GM18873 (cell line): ENCODE data around the gene MMP27.
"Not testable (repeated sequence)": the region's sequence is repeated elsewhere in the genome, so short reads cannot be mapped to it uniquely, and the experiment has no call there.

Experiments used
- ATAC-seq: cut with Tn5 transposase; IDR thresholded peaks from one replicate; pipeline ENCODE4 v1.9.1; 2021; ENCODE audit warnings: mild to moderate bottlenecking, moderate library complexity, moderate number of reproducible peaks; ENCODE audit not compliant: unreplicated experiment, low FRiP score

Gene MMP27

GRCh38 chr11:102705626-102706025, at the start of gene MMP27:
Gene MMP27, minus strand, starts transcription at chr11:102705769. Its CDS starts 55 bp downstream, at chr11:102705714.
- ATAC-seq: no peak

GRCh38 chr11:102753267-102753666, 47.7 kb upstream of the MMP27 start:
- no peak for ATAC-seq

DNA sequence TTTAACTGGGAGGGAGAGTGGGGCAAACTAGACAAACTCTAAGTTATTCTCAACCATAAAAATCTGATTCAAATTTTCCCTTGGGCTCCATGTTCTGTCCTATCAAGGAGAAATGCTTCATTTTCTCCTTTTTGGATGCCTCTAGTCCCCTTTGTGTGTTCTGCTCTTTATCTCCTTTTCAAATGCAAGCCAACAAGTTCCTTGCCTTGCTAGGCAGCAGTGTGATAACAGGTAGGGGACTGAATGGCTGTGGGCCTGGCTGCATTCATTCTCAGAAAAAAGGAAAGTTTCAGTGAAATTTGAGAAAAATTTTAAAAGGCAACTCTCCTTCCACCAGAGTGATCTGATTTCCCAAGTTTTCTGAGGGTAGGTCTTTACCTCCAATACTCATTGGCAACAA, 46.1 kb upstream of the MMP27 start:
- ATAC-seq: no peak

DNA sequence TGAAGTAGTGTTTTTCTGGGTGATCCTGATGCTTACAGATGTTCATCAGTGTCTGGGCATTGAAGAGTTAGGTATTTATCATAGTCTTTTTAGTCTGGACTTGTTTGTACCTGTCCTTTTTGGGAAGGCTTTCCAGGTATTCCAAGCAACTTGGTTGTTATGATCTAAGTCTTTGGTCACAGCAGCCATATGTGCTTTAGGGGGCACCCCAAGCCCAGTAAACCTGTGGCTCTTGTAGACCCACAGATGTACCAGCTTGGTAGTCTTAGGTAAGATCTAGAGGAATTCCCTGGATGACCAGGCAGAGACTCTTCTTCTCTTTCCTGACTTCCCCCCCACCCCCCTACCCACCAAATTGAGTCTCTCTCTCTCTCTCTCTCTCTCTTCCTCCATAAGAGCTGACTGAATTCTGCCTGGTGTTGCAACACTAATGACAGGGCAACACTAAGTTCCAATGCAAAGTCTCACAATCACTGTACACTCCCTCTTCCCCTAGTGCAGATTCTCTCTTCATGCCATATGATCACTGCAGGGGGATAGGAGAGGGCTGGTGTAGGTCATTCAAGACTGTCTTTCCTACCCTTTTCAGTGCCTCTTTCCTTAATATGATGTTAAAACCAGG, 43.6 kb upstream of the MMP27 start:
- ATAC-seq: no peak

GRCh38 chr11:102746746-102747578, 41.4 kb upstream of the MMP27 start:
- ATAC-seq: not testable (repeated sequence)

DNA sequence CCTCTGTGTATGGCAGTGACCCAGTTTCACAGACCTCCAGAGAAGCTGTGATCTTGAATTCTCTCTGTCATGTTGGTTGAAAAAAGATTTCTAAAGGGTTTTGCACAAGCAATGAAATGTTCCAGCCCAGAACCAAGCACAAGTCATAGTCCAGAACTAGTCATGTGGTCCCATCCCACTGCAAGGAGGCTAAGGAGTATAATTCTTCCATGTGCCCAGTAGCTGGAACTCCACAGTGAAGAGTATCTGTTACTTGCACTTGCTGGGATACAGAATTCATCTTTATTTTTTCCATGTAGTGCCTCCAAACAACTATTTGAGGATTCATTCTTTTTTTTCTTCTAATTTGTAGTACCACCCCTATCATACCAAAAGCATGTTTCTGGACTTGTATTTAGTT, 29.1 kb upstream of the MMP27 start:
- ATAC-seq: no peak

DNA sequence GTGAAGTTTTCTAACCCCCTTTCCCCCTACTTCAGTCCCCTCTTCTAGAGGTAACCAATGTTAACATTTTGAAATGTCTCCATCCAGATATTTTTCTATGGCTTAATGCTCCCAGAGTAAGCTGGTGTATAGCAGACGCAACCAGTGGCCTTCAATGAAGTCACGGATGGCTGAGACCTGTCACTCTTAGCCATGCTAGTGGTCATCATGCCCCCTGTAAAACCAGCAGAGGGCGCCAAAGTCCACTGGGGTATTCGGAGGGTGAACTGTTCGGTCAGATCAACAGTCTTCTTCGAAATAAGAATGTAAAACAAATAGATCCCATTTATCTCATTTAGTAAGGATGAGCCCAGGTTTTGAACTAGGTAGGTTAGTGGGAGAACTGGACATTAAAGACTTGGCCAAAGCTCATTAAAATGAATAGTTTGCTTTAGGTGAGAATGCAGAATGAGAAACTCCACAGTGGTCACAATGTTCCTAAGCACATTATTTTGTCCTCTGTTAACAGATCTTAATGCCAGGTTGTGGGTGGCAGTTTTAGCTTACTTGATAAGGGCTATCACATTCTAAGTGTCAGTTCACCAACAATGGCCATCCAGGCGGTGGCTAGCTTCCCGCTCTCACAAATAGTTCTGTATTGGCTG, 27.8 kb upstream of the MMP27 start:
- peak; percentile 71 for ATAC-seq

DNA sequence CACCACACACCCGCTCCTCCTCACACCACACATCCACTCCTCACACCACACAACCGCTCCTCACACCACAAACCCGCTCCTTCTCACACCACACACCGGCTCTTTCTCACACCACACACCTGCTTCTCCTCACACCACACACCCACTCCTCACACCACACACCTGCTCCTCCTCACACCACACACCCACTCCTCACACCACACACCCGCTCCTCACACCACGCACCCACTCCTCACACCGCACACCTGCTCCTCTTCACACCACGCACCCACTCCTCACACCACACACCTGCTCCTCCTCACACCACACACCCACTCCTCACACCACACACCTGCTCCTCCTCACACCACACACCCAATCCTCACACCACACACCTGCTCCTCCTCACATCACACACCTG, 25.4 kb upstream of the MMP27 start:
- ATAC-seq: not testable (repeated sequence)

DNA sequence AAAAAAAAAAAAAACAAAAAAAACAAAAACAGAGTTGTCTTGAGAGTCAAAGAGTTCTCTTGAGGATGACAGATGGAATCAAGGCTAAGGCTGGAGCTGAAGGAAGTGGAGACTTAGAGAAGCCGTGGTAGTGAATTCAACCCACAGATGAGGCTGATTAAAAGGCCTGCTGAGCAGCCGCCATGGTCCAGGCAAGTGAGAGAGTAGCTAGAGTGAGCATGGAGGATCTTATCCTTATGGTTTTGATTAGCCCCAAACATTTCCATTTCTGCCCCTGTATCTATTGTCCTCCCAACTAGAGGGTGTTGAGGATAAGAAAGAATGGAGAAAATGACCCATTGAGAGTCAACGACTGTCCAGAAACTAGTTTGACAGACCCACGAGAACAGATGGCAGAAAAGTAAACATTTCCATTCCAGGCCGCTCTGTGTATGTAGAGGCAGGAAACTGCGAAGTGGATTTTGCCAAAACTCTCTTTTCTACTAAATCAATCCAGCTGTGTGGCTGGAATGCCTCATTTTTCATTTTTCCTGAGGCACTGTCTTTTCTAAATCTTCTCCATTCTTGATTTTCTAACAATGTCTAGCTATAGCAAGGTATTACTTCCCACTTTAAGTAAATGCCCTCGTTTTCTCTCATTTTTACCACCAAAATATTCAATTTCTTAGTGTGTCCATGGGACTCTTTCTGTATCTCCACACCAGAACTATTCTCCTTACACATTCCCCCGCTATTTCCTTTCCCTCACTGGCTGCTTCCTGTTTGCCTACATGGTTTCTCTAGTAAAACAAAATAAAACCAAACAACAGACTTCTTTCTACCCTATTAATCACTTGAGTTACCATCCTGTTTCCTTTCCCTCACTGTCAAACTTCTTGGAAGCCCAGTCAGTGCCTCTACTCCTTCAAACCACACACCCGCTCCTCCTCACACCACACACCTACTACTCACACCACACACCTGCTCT, 24.6 kb upstream of the MMP27 start:
- ATAC-seq: no peak

GRCh38 chr11:102727890-102728289, 22.3 kb upstream of the MMP27 start:
- no peak for ATAC-seq

- ATAC-seq: no peak
These were observed 19.4 kb upstream of the MMP27 start, which contains the start of gene MMP8 for GRCh38 chr11:102724904-102725500. Gene MMP8, minus strand, starts transcription at chr11:102724954. Its CDS starts 99 bp downstream, at chr11:102724855.

DNA sequence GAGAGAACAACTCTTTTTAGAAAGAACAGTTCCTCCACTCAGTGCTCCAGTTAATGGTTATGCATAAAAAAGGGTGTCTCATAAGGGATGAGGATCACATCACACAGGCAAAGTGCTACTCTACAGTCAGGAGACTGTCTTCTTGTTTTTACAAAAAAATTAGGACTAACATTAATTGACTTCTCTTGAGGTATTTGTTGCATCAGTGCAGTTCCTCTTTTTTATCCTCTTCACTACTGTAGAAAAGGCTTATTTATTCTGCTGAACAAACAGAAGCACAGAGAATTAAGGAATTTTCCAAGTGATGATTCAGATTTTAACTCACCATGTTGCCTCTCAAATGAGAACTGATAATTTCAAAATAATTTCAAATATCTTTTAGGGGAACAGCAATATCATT, 17.3 kb upstream of the MMP27 start:
- ATAC-seq: no peak

GRCh38 chr11:102719620-102720277, 14.2 kb upstream of the MMP27 start:
- ATAC-seq: no peak

GRCh38 chr11:102717280-102717679, 11.7 kb upstream of the MMP27 start:
- no peak for ATAC-seq

DNA sequence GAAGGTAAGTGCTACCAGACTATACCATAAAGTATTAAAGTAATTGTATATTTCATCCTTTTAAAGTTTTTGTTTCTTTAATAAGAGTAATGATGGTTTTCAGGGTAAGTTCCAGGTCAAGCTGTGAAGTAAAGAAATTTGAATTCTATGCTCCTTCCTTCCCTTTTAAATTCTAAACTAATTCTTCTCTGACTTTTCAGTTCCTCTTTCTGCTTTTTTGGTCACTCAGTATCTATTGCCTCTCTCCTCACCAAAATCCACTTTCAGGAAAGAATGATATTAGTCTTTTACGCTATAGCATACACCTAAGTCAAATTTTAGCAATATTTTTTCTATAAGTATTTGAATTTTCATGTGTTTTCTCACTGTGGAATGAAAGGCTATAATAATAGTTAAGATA, 11.0 kb upstream of the MMP27 start:
- no peak for ATAC-seq

DNA sequence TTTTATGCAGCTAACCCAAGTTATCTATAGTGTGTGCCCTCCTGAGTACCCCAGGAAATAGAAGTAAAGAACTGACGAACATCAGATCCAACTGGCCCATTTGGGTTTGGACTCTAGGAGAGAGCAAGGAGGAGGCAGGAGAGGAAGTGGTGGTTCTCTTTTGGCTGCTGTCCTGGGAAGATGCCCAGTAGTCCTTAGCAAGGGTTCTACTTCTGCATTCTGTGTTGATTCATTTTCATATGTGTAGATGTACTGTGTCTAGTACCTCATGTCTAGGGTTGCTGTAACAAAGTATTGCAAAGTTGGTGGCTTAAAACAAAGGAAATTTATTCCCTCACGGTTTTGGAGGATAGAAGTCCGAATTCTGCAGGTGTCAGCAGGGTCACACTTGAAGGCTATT, 6.6 kb upstream of the MMP27 start:
- ATAC-seq: no peak

DNA sequence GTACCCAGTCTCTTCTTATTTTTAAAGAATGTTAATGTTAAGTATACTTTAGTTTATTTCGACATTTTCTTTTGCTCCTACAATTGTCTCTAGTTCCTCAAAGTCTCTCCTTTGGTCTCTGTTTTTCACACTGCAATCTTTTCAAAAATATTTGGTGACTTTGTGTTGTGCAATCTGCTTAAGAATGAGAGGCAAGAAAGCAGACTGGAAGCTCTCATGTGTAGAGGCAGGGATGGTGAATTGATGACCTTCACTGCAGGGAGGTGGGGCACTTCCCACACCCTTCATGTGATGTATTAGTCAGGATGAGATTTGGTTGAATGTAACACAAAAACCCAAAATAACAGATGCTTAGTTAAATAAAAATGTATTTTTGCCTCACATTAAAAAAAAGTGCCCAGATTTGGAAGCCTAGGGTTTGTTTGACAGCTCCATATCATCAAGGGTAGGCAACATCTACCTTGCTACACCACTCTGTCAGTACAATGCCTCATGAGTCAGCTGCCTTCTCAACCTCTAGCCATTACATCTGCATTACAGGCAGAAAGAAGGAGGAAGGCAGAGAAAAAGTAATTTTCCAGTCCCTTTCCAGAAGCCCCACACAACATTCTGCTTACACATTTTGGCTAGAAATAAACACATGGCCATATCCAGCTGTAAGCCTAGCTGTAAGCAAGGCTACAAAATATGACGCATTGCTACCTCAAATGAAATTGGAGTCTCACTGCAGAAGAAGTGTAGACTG, 3.8 kb upstream of the MMP27 start:
- ATAC-seq: no peak

- no peak for ATAC-seq
These were observed 3.1 kb upstream of the MMP27 start for GRCh38 chr11:102708654-102709053.

- ATAC-seq: no peak
These were observed 728 bp downstream of the MMP27 start for GRCh38 chr11:102704841-102705240.
